Omental fat pad (tissue), 4 donors: Measurements from ENCODE around the gene LARGE1. TPM values are rescaled to one million over a fixed set of nuclear protein-coding genes. Genes with fewer than 3 reads are reported as not detected.

ENCODE experiments used
- ATAC-seq: fragments of 150-250 bp; one replicate; pipeline ENCODE4 v1.9.1; 2016; ENCODE audit warnings: mild to moderate bottlenecking, moderate library complexity; ENCODE audit not compliant: low FRiP score
- DNase-seq: peaks from one replicate; pipeline ENCODE4 v3.0.0-alpha.2; 2019; ENCODE audit warnings: low spot score
- CTCF ChIP-seq, 3 donors: fragments of 450-650 bp; IDR thresholded peaks; one replicate each; pipeline ENCODE4 v1.5.1; 2016 to 2017; ENCODE audit warnings: antibody characterized with exemption in 3 of 3, mild to moderate bottlenecking in 3 of 3, moderate library complexity in 2 of 3
- total RNA-seq, 4 donors: library from RNA; depleted of rRNA; stranded (reverse); fragments of >200 nt; gene quantifications; one replicate each; pipeline ENCODE4 v1.1.0, GENCODE V29; 2016

LARGE1 gene
- total RNA-seq, 4 donors from 2014 or later: 16.5 to 31.2 (median 22.3) TPM

GRCh38 chr22:33737662-33738061, 182.6 kb downstream of the LARGE1 start:
- ATAC-seq: no peak
- no peak for TF ChIP-seq CTCF (IDR thresholded peaks at IDR 0.05)
- no peak for DNase-seq

- ATAC-seq (no peak), DNase-seq (no peak)
- no peak for TF ChIP-seq CTCF (IDR thresholded peaks at IDR 0.05)
Observed at GRCh38 chr22:33735978-33736377, 184.3 kb downstream of the LARGE1 start.

GRCh38 chr22:33728847-33729246, 191.4 kb downstream of the LARGE1 start:
- no peak for DNase-seq
- TF ChIP-seq CTCF (IDR thresholded peaks at IDR 0.05): no peak
- no peak for ATAC-seq

- ATAC-seq: peak; percentile 45
- no peak for DNase-seq
- TF ChIP-seq CTCF (IDR thresholded peaks at IDR 0.05): no peak
Observed at GRCh38 chr22:33726294-33726734, 194.0 kb downstream of the LARGE1 start.

- ATAC-seq (no peak), DNase-seq (no peak)
- no peak for TF ChIP-seq CTCF (IDR thresholded peaks at IDR 0.05)
Observed at GRCh38 chr22:33723915-33724314, 196.4 kb downstream of the LARGE1 start.

- no peak for DNase-seq
- no peak for TF ChIP-seq CTCF (IDR thresholded peaks at IDR 0.05)
- no peak for ATAC-seq
Observed at GRCh38 chr22:33722816-33723215, 197.5 kb downstream of the LARGE1 start.

- TF ChIP-seq CTCF (IDR thresholded peaks at IDR 0.05): no peak
- no peak for ATAC-seq
- DNase-seq: no peak
Observed at GRCh38 chr22:33720166-33720878, 200.0 kb downstream of the LARGE1 start.
